Measurements from ENCODE around the gene TGFBR3.

- TF ChIP-seq EZH2 (IDR thresholded peaks at IDR 0.05; ENCODE audit: insufficient read depth, poor library complexity, severe bottlenecking) (no peak), EZH2phosphoT487 (IDR thresholded peaks at IDR 0.05; ENCODE audit: insufficient read depth, low read depth) (no peak)
These were observed 72.1 kb downstream of the TGFBR3 start for GRCh38 chr1:91813813-91814212.

Data from GM23248 (cell line).